Gastroesophageal sphincter (tissue), 3 donors: Measurements from ENCODE around the gene PEPD.

Source experiments
- POLR2A ChIP-seq, 2 donors: fragments of 450-650 bp; IDR thresholded peaks; one replicate each; pipeline ENCODE4 v1.6.1; 2017; ENCODE audit warnings: antibody characterized with exemption in 2 of 2, mild to moderate bottlenecking in 2 of 2, moderate library complexity in 1 of 2
- POLR2AphosphoS5 ChIP-seq: sonication (generic); formaldehyde crosslinking; IDR thresholded peaks from one replicate; pipeline ENCODE4 v1.6.1; 2017; ENCODE audit warnings: antibody characterized with exemption
- TF ChIP-seq, protein P1 (sequence below), 4 experiments: fragments of 200-600 bp in 2 of 4; fragments of 450-650 bp in 2 of 4; sonication (generic) in 1 of 4; IDR thresholded peaks; one replicate each; pipeline ENCODE4 v1.5.1; 2017 to 2019; ENCODE audit warnings: antibody characterized with exemption in 4 of 4, mild to moderate bottlenecking in 2 of 4, moderate library complexity in 2 of 4

DNA sequence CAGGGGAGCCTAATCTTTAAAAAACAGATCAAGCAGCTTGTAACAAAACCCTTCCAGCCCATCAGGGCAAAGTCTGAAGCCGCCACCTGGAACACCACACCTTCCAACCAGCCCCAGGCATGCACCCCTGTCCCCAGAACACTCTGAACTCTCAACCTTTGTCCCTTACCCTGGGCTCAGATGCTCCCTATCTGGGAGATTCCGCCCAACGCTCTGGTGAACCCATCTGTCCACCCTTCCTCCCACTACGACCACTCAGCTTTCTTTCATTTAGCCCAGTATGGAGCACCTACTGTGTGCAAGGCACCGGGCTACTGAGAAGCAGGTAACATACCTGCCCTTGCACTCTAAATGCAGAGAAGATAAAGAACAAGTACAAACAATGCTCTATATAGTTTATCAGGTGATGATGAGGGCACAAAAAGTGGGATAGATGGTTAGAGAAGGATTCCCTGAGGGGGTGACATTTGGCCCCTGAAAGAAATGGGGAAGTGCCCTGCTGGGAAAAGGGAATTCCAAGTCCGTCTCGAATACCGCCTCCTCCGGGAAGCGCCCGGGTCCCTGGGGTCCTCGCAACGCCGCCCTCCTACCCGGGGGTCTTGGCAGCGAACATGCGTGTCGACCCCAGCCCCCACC, 629 bp downstream of the PEPD start:
- TF ChIP-seq, protein P1, sequence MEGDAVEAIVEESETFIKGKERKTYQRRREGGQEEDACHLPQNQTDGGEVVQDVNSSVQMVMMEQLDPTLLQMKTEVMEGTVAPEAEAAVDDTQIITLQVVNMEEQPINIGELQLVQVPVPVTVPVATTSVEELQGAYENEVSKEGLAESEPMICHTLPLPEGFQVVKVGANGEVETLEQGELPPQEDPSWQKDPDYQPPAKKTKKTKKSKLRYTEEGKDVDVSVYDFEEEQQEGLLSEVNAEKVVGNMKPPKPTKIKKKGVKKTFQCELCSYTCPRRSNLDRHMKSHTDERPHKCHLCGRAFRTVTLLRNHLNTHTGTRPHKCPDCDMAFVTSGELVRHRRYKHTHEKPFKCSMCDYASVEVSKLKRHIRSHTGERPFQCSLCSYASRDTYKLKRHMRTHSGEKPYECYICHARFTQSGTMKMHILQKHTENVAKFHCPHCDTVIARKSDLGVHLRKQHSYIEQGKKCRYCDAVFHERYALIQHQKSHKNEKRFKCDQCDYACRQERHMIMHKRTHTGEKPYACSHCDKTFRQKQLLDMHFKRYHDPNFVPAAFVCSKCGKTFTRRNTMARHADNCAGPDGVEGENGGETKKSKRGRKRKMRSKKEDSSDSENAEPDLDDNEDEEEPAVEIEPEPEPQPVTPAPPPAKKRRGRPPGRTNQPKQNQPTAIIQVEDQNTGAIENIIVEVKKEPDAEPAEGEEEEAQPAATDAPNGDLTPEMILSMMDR (IDR thresholded peaks at IDR 0.05): no peak
- TF ChIP-seq POLR2A (IDR thresholded peaks at IDR 0.05) (no peak), POLR2AphosphoS5 (no peak)
